GM12892 (cell line): ENCODE data around the gene PTPRN2.

Experiments used
- POLR2A ChIP-seq: IDR thresholded peaks from 2 replicates; pipeline ENCODE4 v1.6.1; 2011; ENCODE audit warnings: low read depth, low read length, control low read depth
- POLR2AphosphoS5 ChIP-seq: IDR thresholded peaks from 2 replicates; pipeline ENCODE4 v1.6.1; 2011; ENCODE audit warnings: low read depth, low read length, control low read depth

- TF ChIP-seq POLR2AphosphoS5 (no peak), POLR2A (no peak)
Measured at GRCh38 chr7:157537056-157537455, 1050.6 kb downstream of the PTPRN2 start.
